HG03432 (cell line): Measurements from ENCODE around the gene ENAH.

Source experiments
- ATAC-seq: cut with Tn5 transposase; IDR thresholded peaks from one replicate; pipeline ENCODE4 v1.9.1; 2021; ENCODE audit warnings: mild to moderate bottlenecking, moderate library complexity; ENCODE audit not compliant: unreplicated experiment

ENAH gene

GRCh38 chr1:225461533-225462428 lies 191.1 kb downstream of the ENAH start:
- ATAC-seq: no peak

- ATAC-seq: no peak
Measured at GRCh38 chr1:225460737-225461532, 192.0 kb downstream of the ENAH start.

- no peak for ATAC-seq
Measured at GRCh38 chr1:225460021-225460736, 192.7 kb downstream of the ENAH start.

GRCh38 chr1:225458222-225458631 lies 194.7 kb downstream of the ENAH start:
- ATAC-seq: no peak

GRCh38 chr1:225454733-225455132 lies 198.2 kb downstream of the ENAH start:
- peak; percentile 77 for ATAC-seq

DNA sequence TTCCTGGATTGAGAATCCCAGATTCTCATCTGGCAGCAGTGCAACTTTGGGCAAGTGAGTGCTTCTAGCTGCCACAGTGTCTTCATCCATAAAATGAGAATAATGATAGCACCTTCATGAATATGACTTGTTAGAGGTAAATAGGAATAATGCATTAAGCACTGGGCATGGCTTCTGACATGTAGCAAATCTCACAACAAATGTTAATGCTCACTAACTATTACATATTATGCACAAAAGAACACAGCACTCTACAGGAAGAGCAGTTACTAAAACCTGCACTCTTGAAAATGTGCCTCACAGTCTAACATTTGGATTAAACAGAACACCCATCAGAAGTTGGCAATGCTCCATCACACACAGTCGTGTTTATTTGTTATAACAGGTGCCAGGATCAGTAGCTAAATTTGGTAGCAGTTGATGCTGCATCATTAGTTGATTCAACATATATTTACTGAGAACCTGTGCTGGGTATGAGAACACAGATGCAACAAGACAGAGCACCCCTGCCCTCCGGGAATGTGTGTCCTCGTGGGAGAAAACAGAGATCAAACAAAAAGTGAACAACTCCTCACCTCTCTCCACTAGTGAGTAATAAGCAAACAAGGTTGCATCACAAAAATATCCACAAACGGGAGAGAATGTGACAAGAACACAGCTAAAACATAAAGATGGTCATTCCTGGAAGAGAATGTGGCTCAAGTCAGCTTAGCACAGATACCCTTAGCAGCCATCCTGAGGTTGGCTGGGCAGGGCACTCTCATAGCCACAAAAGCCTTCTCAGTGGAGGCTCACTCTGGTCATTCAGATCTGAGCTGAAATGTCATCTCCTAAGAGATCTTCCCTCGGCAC lies 198.9 kb downstream of the ENAH start:
- peak; percentile 33 for ATAC-seq

DNA sequence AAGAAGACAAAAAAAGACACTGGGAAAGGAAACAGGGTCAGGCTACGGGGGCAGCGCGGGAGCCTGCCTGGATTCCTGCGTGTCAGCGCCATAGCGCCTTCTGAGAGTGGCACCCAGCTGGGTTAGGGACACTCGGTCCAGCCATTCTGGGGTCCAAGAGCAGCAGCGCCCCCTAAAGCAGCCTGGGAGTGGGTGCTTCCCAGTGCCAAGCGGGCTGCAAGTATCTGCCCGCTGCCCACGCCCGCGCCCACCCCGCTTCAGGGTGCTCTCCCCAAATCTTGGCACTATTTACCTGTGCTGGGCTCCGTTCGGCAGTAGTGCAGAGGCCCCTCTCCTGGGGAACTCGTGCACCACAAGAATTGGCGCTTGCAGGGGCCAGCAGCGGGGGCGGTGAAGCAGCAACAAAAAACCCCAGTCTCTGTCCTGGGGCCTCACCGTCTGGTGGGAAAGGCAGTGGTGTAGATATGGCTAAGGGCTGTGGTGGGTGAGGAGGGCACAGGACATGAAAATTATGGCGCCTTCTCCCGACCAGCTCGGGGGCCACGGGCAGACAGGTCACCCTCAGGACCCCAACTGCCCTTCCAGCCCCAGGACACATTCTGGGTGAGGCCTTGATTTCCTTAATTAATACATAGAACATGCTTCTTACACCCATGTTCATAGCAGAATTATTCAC lies 200.9 kb downstream of the ENAH start:
- no peak for ATAC-seq

- ATAC-seq: no peak
Measured at GRCh38 chr1:225451340-225451739, 201.6 kb downstream of the ENAH start.

DNA sequence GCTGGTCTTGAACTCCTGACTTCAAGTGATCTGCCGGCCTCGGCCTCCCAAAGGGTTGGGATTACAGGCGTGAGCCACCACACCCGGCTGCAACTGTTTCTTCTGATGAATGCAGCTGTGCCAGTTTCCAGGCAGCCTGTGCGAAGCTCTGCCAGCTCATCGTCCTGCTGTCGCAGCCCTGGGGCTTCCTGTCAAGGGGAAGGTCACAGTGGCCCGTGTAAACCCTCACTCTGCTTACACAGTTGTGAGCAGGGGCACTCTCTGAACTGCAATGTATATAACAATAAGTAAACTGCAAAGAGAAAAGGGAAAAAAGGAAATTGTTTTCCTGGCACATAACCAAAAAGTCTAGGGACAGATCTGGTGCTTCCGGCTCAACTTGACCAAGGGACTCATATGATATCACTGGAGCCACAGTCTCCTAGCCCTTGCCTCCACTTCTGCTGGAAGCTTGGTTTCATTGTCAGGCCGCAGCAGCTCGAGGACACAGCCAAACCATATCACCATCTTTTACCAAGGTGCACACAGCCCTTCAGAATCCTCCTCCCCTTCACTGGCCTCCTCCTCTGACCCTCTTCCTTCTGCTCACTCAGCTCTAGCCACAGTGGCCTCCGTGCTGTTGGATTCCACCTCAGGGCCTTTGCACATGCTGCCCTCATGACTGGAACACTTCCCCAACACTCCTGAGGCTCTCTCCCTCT lies 202.3 kb downstream of the ENAH start:
- ATAC-seq: no peak

GRCh38 chr1:225449774-225450173 lies 203.1 kb downstream of the ENAH start:
- no peak for ATAC-seq

GRCh38 chr1:225449261-225449660 lies 203.7 kb downstream of the ENAH start:
- no peak for ATAC-seq

- no peak for ATAC-seq
Measured at GRCh38 chr1:225448146-225448805, 204.6 kb downstream of the ENAH start.

DNA sequence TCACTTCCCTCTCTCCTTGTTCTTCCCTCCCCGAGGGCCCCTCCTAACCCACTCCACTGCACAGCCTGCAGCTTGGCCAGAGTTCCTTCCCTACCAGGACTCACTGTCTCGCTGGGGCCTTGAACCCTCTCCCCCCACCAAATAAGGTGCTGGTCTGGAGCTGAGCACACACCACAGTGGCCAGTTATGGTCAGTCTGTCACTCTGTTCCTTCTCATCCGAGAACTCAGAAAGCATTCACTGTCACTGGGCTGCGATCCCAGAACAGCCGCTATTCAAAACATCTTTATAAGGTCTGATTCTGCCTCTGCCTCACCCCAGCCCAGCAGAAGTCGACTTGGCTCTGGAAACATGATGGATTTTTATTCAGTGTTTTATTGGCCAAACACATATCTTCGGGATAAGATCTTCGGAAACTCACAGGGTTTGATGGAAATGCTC lies 205.3 kb downstream of the ENAH start:
- ATAC-seq: no peak

- ATAC-seq: no peak
Measured at GRCh38 chr1:225446981-225447615, 205.8 kb downstream of the ENAH start.

DNA sequence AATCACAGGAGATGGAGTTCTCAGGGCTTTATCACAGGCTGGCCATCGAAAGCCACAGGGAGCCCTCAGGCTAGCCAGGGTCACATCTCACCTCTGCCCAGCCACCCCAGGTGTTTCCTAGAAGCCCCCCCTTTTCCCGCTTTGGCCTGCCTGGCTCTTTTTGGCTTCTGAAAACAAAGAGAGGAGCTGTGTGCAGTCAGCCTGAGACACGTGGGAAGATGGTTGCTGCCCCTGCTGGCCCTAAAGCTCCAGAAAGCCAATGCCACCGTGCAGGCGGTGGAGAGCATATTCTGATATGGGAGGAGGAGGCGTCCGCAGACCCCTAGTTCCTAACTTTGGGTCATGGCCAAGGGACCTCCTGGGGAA lies 206.3 kb downstream of the ENAH start:
- ATAC-seq: no peak

DNA sequence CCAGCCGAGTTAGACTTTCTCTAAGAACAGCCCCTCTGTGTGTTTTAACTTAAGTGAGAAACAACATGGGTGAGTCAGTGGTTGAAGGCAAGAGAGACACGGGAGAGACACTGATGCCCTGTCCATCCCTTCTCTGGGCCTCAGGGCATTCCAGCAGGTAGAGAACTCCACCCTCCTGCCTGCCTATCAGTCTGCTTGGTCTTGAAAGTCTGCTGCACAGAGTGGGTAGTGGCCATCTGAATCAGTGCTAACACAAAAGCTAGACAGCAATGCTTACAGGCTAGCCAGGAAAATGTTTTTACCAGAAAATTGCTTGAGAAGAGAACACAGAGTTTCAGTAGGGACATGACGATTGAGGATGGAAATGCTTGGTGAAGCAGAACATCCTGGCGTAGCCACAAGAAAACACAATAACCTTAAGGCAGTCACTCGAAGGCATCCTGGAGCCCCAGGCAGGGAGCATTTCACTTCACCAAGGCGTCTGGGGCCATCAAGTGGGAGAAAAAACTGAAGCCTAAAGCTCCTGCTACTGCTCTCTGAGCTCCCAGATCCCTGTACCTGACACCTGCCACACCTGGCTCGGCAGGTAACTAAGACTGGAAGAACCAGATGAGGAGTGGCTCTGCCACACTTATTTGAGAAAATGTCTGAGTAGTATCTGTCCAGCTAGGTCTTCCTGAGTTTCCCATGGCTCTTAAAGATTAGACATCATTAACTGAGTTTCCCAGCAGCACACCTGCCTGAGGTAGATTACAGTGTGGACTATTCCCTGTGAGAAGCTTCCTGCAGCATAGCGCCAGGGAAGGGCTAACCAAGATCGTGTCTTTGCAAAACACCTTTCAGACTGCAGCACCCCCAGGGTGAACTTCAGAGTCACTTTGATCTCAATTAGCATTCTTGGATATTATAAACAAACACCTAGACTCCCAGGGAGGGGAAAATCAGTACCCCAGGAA lies 207.0 kb downstream of the ENAH start:
- ATAC-seq: no peak

DNA sequence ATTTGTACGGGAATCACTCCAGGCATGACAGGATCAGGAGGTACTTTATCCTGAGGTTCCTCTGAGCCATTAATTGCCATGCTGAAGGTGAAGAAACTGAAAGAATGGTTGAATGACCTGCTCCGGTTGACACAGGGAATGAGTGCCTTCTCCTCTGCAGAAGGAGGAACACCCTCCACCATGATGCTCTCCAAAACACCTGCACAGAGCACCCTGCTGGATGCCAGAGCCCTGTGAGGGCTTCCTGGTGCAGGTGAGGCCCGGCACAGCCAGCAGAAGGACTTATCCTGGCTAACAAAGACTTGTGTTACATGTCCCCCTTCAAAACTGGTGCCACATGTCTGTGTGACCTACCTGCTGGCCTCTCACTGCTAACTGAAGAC lies 210.8 kb downstream of the ENAH start:
- ATAC-seq: no peak
